Subcutaneous adipose tissue (tissue), 4 donors: ENCODE measurements around the gene SAXO1. TPM values are rescaled to one million over a fixed set of nuclear protein-coding genes. Genes with fewer than 3 reads are reported as not detected.

Experiments
- total RNA-seq, 4 donors: library from RNA; depleted of rRNA; stranded (reverse); fragments of >200 nt; gene quantifications; one replicate each; pipeline ENCODE4 v1.1.0, GENCODE V29; 2016
- TF ChIP-seq, protein P1 (sequence below): fragments of 450-650 bp; IDR thresholded peaks from one replicate; pipeline ENCODE4 v1.5.1; 2016; ENCODE audit warnings: low read depth, mild to moderate bottlenecking, control low read depth, antibody characterized with exemption, moderate library complexity

The SAXO1 gene
- total RNA-seq, 4 donors from 2014 or later = under 0.01 TPM; not detected in 3

- TF ChIP-seq, protein P1, sequence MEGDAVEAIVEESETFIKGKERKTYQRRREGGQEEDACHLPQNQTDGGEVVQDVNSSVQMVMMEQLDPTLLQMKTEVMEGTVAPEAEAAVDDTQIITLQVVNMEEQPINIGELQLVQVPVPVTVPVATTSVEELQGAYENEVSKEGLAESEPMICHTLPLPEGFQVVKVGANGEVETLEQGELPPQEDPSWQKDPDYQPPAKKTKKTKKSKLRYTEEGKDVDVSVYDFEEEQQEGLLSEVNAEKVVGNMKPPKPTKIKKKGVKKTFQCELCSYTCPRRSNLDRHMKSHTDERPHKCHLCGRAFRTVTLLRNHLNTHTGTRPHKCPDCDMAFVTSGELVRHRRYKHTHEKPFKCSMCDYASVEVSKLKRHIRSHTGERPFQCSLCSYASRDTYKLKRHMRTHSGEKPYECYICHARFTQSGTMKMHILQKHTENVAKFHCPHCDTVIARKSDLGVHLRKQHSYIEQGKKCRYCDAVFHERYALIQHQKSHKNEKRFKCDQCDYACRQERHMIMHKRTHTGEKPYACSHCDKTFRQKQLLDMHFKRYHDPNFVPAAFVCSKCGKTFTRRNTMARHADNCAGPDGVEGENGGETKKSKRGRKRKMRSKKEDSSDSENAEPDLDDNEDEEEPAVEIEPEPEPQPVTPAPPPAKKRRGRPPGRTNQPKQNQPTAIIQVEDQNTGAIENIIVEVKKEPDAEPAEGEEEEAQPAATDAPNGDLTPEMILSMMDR = no peak
These were observed 9.9 kb downstream of the SAXO1 start for GRCh38 chr9:19023078-19023477.

DNA sequence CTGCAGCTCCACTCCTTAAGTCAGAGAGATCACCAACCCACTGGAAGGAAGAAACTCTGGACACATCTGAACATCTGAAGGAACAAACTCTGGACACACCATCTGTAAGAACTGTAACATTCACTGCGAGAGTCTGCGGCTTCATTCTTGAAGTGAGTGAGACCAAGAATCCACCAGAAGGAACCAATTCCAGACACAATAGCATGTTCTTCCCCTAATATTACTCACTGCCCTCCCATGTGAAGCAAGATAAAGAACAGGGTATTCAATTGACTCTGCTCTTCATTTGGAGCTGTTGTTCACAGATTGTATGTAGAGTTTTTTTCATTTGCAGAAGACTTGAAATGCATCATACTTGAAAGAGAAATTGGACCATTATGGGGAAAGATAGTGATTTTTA is 10.8 kb downstream of the SAXO1 start:
- TF ChIP-seq, protein P1 = no peak

DNA sequence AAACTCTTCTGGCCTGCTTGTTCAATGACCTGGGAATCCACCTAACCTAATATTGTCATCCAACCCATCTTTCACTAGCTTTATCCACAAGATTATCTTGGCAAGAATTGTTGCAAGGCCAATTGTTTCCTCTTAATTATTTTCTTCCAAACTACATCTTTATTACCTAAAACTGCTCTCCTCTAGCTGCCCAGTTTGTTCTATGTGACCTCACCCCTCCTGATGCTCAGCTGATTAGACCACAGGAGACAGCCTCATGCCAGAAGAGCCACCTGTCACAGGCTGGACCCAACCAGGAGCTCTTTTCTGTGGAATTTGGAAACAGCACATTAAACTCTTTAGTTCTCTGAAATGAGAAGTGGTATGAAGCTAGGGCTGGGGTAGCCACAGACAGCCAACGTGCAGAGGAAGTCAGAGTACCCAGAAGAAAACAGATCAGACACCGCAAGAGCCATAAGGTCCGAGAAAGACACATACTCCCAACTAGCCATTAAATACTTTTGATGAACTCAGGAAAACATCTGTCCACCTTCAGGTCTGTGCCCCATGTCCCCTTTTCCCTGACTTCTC is 12.0 kb downstream of the SAXO1 start:
- TF ChIP-seq, protein P1 = no peak

- TF ChIP-seq, protein P1 = no peak
These were observed 14.8 kb downstream of the SAXO1 start for GRCh38 chr9:19018201-19018600.

- TF ChIP-seq, protein P1 = no peak
These were observed 23.5 kb downstream of the SAXO1 start for GRCh38 chr9:19009391-19009965.

GRCh38 chr9:19000133-19000532 is 32.9 kb downstream of the SAXO1 start:
- TF ChIP-seq, protein P1 = no peak

DNA sequence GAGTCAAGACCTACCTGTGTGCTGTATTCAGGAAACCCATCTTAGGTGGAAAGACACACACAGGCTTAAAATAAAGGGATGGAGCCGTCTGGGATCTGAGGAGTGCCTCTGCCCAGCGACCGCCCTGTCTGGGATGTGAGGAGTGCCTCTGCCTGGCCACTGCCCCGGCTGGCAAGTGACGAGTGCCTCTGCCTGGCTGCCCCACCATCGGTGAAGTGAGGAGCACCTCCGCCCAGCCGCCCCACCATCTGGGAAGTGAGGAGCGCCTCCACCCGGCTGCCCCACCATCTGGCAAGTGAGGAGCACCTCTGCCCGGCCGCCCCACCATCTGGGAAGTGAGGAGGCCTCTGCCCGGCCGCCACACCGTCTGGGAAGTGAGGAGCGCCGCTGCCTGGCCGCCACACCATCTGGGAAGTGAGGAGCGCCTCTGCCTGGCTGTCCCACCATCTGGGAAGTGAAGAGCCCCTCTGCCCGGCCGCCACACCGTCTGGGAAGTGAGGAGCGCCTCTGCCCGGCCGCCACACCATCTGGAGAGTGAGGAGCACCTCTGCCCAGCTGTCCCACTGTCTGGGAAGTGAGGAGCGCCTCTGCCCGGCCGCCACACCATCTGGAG is 33.7 kb downstream of the SAXO1 start:
- TF ChIP-seq, protein P1 = no peak
